HG03196 (cell line): ENCODE measurements around the gene DPY19L2.
"Not testable (repeated sequence)": the region's sequence is repeated elsewhere in the genome, so short reads cannot be mapped to it uniquely, and the experiment has no call there.

Experiments used
- ATAC-seq: cut with Tn5 transposase; IDR thresholded peaks from one replicate; pipeline ENCODE4 v1.9.1; 2021; ENCODE audit not compliant: unreplicated experiment

DPY19L2 gene

DNA sequence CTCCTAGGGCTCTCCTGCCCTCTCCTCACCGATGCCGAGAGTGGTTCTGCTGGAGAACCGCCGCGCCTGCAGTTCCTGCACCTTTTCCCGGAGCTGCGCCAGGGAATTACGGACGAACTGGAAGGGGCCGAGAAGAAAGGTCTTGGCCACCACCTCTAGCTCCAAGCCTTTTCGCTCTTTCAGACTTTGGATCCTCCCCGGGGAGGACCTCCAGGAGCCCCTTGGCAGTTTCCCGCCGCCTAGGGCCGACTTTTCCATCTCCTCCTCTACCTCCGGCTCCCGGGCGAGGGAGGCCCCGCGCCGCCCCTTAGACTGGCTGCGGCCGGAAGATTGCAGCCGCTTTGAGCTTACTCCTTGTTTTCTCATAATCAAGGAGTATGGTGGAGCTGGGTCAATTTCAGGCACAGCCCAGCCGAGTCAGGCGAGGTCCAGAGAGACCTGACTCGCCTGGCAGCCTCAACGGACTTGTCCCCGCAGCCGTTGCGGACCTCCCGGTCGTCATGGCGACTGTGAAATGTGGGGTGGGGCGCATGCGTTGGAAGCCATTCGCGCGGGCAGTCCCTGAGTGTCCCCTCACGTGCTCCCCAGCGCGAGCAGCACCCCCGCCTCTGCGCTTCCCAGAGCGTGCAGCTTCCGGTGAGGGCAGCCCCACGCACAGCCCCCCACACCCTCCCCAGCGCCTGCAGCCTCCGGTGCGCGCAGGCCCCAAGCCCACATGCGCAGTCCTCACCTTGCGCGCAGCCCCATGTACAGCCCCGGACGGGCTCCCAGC lies at the start of gene DPY19L2:
DPY19L2 (minus strand) TSS at position 466 of the 772 bp plus-strand sequence; CDS start at position 366, 100 bp downstream.
- no peak for ATAC-seq

DNA sequence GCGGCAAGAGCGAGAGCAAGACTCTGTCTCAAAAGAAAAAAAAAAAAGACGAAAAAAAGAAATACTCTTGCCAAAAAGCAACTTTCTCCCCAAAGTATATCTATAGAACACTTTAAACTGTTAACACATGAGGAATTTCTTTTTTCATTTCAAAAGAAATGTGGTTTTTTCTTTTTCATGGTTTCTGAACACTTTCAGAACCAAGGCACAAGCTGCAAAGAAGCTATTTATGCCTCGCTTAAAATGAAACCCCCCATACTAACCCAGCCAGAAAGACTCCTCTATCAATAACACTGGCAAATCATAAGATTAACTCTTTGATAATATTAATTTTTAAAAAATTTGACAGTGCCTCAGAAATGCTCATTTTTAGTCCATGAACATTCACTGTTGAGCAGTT lies 48.6 kb upstream of the DPY19L2 start:
- not testable (repeated sequence) for ATAC-seq

DNA sequence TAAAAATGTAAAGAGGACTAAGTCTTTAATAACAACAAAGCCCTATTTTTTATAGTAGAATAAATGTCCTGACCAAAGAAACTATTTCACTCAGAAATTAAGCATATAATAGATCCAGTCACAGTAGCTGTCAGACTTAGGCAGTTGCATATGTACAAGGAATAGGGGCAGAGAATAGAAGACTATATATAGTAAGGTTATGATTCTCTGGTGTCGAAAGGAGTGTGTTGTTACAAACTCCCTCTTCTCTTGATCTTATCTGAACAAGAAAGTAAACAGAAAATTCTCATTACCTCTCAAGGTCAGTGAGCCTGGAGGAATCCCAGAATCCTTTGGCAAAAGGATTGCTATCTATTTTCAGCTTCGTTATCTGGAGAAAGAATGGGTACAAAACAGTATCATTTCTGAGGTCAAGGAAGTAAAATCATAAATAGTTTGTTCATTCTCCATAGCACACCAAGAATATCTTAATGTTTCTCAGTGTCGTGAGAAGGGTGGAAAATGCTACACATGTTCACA lies 46.9 kb upstream of the DPY19L2 start:
- ATAC-seq = not testable (repeated sequence)

DNA sequence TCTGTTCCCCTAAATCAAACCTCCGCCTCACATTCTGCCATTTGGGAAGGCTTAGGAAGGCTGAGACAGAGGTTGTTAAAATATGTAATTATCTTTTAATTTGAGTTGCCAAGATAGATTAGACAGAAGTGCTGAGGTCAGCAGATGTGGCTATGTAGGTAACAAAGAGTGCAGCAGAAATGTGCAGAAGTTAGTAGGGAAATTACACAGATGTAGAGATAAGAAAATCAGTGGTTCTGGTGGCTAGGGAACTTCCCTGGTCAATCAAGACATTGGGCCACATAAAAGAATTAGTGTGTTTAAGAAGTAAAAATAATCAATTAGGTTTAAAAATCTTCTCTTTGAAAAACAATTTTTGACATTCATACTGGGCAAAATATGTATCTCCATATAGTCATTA lies 46.1 kb upstream of the DPY19L2 start:
- ATAC-seq = not testable (repeated sequence)

DNA sequence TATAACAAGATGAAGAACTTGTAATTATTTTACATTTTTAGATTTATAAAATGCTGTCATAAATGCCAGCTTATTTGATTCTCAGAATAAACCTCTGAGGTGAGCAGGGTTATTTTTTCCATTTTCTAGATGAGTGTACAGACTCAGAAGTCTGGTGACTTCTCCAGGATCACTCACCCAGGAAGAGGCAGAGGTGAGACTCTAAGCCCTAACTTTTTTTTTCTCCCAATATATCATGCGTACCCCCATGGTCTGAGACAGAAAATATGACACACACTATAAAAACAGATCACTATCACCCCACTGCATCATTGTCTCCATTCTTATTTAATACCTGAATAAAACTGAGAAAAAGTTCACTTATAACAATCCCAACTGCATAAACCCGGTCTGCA lies 45.4 kb upstream of the DPY19L2 start:
- ATAC-seq = not testable (repeated sequence)

DNA sequence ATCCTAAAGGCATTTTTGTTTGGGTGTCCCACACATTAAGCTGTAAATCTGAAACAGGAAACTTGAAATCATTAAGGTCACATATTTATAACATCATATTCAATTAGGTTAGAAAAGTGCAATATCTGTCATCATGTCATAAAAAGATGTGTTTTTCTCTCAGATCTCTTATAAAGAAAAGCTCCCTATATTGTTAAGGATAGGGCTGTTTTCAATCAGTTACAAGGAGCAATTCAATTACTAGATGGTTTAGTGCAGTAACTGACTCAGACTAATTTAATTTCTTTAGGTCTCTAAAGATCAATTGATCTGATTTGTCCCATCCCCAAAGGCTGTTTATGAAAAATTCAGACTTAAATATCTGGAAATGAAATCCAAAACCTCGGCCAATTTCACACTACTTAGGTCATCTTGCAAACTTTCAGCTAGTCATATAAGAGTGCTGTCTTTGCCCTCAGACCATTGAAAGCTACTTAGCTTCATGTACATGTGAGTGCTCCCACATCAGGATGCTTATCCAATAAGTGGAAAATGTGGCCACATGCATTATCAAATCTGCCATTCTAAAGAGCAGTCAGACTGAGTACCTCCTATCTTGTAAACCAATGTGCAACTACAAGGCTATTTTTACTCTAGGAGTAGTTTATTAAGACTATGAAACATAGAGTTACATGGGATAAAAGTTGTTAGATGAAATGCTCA lies 44.8 kb upstream of the DPY19L2 start:
- not testable (repeated sequence) for ATAC-seq

DNA sequence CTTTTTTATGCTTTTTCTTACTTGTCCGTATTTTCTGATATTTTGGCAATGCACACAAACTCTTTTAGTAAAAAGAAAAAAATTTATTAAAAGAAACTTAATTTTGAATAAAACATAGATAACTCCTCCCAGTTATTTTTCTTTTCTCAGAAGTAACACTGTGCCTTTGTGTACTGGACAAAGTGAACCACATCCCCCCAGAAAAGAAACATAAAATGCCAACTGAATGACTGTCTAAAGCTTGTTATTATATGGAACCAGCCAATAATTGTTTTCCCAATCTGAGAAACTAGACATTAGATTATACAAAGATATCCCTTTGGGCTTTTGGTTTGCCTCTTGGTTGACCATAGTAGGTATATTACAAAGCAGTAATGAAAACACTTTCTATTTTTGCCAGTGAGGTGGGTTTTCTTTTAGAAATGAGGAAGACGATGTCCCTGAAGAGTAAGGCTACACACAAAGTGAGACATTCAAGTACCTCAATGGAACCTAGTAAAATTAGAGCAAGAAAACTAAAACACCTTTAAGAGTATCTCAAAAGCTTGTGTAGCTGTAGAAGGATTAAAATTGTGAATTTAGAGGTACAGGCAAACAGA lies 44.2 kb upstream of the DPY19L2 start:
- not testable (repeated sequence) for ATAC-seq

DNA sequence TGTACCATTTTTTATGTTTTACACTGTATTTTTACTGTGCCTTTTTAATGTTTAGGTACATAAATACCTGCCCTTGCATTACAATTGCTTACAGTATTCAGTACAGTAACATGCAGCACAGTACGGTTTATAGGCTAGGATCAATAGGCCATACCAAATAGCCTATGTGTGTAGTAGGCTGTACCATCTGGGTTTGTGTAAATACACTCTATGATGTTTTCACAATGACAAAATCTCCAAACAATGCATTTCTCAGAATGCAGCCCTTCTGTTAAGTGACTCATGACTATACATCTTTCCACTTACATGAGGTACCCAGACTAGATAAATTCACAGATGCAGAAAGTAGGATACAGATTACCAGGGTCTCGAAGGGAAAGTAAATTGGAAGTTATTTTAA lies 43.0 kb upstream of the DPY19L2 start:
- ATAC-seq = not testable (repeated sequence)

DNA sequence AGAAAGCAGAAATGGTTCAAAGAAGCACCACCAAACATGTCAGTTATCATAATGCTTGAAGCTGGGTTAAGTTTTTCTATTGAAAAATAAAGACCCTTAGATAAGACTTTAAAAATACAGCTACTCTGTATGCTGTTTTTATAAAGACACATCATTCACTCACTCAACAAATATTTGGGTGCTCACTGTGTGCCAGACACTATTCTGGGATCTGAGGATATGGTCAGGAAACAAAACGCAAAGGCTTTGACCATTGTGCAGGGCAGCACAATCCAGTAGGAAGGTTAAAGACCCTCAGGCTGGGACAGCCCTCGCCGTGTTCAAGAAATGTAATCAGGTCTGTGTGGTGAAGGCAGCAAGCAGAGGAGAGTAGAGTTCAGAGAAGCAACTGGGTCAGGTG lies 38.0 kb upstream of the DPY19L2 start:
- no peak for ATAC-seq

DNA sequence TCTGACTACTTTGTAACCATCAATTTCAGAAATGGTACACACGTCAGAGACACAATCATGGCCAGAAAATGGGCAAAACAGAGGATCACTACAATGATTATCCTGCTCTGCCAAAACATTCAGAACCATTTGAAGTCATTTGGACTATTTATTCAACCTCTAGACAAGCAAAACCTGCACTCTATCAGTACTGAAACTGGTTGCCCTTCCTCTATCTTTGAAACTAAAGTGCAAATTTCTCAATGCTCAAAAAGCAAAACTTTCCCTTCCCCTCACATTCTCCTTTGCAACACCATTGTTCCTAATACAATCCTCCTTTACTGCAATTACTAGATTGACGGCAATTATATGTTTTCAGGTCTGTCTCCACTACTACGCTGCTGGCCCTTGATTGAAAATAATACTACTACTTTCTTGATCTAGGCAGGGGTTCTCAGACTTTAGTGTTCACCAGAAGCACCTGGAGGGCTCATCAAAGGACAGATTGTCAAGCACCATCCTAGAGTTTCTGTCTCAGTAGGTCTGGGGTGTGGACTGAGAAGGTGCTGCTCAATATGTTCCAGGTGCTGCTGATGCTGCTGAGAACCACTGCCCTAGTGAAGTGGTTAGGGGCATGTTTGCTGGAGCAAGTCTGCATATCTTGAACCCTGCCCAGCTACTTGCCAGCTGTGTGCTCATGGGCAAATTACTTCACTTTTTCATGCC lies 31.5 kb upstream of the DPY19L2 start:
- not testable (repeated sequence) for ATAC-seq

DNA sequence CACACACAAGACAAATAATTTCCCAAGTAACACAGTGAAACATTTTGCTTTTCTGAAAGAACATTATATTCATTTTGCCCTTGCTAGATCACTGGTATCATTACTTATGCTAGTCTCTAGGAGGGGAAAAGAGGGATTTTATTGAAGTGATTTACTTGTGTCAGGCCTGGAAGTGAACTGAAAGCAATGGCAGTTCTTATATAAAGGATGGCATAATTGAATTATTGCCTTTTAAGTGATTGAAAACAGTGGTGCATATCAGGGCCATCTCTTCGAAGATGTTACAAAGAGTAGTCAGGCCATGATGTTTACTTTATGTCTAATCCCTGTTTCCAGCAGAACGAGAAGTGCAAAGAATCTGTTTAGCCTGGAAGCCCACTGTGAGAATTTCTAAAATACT lies 30.7 kb upstream of the DPY19L2 start:
- ATAC-seq = not testable (repeated sequence)

DNA sequence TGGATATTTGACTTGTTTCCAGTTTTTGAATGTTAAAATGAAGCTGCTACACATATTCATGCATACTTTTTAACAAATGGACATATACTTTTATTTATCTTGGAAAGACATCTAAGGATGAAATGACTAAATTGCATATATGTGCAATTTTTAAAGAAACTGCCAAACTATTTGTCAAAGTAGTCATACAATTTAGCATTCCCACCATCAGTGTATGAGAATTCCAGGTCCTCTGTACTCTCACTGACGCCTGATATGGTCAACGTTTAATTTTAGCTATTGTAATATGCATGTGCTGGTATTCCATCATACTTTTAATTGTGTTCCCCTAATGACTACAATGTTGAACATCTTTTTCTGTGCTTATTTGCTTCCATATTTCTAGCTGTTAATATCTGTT lies 22.5 kb upstream of the DPY19L2 start:
- not testable (repeated sequence) for ATAC-seq

DNA sequence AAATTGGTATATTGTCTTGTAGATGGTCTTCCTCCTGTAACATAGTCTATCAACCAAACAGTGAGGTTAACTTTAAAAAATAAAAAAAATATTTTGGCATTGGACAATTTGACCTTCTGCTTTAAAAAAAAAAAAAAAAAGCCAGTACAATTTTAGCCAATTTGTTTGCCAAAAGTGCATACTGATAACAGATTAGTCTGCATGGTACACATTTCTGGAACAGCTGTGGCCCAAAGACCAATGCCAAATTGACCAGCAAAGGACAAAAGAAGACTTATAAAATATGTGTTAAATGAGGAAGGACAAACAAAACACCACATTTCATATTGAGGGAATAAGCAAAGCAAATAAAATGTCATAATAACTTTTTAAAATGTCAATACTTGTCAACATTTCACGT lies 20.8 kb upstream of the DPY19L2 start:
- ATAC-seq = not testable (repeated sequence)

DNA sequence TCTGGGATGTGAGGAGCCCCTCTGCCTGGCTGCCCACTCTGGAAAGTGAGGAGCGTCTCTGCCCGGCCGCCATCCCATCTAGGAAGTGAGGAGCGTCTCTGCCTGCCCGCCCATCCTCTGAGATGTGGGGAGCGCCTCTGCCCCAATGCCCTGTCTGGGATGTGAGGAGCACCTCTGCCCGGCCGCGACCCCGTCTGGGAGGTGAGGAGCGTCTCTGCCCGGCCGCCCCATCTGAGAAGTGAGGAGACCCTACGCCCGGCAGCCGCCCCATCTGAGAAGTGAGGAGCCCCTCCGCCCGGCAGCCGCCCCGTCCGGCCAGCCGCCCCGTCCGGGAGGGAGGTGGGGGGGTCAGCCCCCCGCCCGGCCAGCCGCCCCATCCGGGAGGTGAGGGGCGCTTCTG lies 18.3 kb upstream of the DPY19L2 start:
- not testable (repeated sequence) for ATAC-seq

DNA sequence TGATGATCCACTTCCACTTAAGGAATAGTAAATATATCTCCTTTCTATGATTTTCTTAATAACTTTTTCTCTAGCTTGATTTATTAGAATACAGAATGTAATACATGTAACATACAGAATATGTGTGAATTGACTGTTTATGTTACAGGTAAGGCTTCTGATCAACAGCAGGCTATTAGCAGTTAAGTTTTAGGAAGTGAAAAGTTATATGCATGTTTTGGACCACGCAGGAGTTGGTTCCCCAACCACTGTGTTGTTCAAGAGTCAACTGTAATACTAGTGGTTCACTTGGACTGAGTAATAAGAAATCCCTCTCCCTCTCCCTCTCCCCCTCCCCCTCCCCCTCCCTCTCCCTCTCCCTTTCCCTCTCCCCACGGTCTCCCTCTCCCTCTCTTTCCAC lies 17.5 kb upstream of the DPY19L2 start:
- not testable (repeated sequence) for ATAC-seq

DNA sequence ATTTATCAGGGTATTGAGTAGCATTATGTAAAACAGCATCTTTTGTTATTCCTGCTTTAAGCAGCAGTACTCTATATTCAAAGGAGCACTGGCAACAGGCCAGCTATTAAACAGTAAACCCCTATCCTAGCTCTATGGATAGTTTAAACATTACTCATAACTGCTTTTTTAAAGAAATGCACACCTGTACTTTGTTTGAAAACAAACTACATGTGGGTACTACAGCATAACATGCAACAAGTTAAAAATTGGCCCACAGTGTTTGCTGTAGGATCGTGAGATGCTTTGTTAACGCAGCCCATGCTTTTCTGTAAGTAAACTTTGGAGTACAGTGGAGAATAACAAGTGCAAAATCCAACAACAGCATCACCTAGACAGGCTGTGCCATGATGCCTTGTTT lies 14.3 kb upstream of the DPY19L2 start:
- not testable (repeated sequence) for ATAC-seq

DNA sequence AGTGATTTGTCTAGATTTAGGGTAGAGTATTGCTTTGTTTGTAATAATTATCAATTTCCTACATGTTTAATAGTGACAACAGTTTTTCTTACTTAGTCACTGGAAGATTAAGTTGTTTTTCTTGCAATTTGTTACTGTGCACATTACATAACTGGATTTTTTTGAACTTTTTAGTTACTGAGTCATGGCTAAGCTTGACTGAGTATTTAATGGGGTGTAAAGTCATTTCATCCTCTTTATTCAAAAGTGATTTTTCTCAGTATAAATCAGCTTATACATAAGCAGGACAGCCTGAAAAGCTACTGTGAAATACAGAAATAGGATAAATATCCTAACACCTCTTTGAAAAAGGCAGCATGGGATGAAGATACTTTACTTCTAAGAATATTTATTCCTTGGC lies 12.5 kb upstream of the DPY19L2 start:
- ATAC-seq = not testable (repeated sequence)

DNA sequence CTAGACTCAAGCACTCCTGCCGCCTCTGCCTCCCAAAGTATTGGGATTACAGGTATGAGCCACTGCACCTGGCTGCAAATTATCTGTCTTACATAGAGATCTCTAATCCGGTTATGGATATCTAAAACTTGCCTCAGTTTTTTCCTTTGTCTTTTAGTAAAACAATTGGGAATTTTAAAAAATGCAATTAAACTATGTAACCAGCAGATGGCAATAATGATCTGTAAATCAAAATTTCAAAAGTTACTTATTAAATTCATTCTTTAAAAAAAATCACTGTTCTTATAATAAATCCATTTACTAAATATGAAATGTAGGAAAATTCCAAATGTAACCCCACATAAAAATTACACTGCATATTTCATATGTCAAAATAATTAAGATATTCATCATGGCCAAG lies 4.3 kb upstream of the DPY19L2 start:
- ATAC-seq = not testable (repeated sequence)

DNA sequence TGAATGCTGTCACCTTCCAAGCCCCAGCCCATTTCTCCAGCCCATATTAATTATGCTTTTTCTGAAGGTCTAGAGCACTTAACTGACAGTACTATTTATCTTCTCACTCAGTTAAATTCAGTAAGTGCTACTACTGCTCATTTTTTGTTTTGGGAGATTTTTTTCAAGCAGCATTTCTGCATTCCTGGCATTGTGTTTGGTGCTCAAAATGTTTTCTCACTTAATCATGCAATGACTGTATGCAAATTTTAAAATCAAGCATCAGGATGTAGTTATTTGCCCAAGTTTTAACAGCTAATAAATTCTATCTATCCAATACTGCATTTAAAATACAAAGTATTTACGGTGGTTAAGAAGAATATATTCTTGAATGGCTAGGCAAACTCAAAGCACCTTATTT lies 1.6 kb upstream of the DPY19L2 start:
- ATAC-seq = not testable (repeated sequence)

DNA sequence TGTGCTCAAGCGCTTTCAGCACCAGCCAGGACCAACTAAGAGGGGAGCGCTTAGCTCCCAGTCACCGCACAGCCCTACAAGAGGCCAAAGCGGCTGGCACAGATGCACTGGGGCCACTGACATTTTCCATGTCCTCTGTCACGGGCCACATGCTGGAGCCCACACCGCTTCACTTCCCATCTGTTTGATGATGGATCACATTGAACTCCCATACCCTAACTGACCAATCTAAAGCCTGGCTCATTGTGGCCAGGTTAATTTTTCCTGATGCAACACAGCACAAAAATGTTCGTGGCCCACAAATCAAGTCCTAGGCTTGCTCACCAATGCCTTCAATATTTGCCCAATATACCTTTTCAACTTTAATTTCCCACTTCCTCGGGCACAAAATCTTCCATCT lies 1.1 kb upstream of the DPY19L2 start:
- not testable (repeated sequence) for ATAC-seq

DNA sequence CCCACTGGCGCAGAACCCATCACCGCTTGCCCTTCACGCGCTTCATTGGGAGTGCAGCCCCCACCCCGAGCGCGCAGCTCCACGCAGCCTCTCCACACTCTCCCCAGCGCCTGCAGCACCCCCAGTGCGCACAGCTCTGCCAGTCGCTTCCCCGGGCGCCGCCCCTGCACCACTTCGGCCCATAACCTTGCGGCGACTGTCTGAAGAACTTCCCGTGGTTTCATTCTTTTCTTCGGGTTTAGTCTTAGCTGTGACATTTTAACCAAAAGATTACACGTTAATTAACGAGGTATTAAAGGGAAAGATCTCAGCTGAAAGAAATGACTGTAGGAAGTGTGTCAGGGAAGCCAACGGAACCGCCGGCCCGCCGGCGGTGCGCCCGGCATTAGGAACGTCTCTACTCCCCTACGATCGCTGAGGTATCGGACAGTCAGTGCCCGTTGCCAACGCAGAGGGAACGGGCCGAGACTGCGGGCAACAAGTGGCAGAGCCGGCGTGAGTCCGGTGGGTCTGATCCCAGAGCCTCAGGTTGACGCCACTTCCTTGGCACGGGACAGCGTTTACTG lies 590 bp upstream of the DPY19L2 start:
- ATAC-seq = not testable (repeated sequence)
